Cortex of kidney (tissue), 1 donor: ENCODE measurements around the gene PBX1.

Source experiments
- DNase-seq: peaks from one replicate; lab custom pipeline; 2025; lab: John Stamatoyannopoulos, UW

PBX1 gene

GRCh38 chr1:164779376-164779775 is 220.4 kb downstream of the PBX1 start:
- DNase-seq: no peak

- no peak for DNase-seq
Observed at GRCh38 chr1:164780111-164780812, 221.3 kb downstream of the PBX1 start.

GRCh38 chr1:164780863-164781262 is 221.9 kb downstream of the PBX1 start:
- DNase-seq: no peak

- DNase-seq: no peak
Observed at GRCh38 chr1:164781972-164782371, 223.0 kb downstream of the PBX1 start.

GRCh38 chr1:164783778-164784555 is 225.0 kb downstream of the PBX1 start:
- no peak for DNase-seq

GRCh38 chr1:164784960-164785359 is 226.0 kb downstream of the PBX1 start:
- no peak for DNase-seq

GRCh38 chr1:164785841-164786534 is 227.0 kb downstream of the PBX1 start:
- no peak for DNase-seq

GRCh38 chr1:164786980-164787833 is 228.2 kb downstream of the PBX1 start:
- no peak for DNase-seq

- DNase-seq: no peak
Observed at GRCh38 chr1:164787834-164788231, 228.8 kb downstream of the PBX1 start.

GRCh38 chr1:164790081-164790480 is 231.1 kb downstream of the PBX1 start:
- no peak for DNase-seq

GRCh38 chr1:164792410-164793004 is 233.5 kb downstream of the PBX1 start:
- DNase-seq: no peak

- no peak for DNase-seq
Observed at GRCh38 chr1:164794356-164794755, 235.4 kb downstream of the PBX1 start.

- no peak for DNase-seq
Observed at GRCh38 chr1:164796916-164797315, 237.9 kb downstream of the PBX1 start.

GRCh38 chr1:164801246-164801731 is 242.3 kb downstream of the PBX1 start:
- DNase-seq: no peak

- no peak for DNase-seq
Observed at GRCh38 chr1:164801791-164802502, 243.0 kb downstream of the PBX1 start.

GRCh38 chr1:164802529-164803282 is 243.7 kb downstream of the PBX1 start:
- DNase-seq: no peak

- no peak for DNase-seq
Observed at GRCh38 chr1:164803366-164803765, 244.4 kb downstream of the PBX1 start.

GRCh38 chr1:164804366-164804765 is 245.4 kb downstream of the PBX1 start:
- no peak for DNase-seq

GRCh38 chr1:164805399-164805798 is 246.4 kb downstream of the PBX1 start:
- no peak for DNase-seq

- DNase-seq: no peak
Observed at GRCh38 chr1:164806531-164806930, 247.5 kb downstream of the PBX1 start.
